C4-2B (cell line): ENCODE measurements around the gene KDM1A.

Source experiments
- H3K27ac ChIP-seq: fragments of 450-650 bp; 2 replicates; pipeline ENCODE4 v1.5.1; 2017
- CTCF ChIP-seq: fragments of 450-650 bp; conservative IDR thresholded peaks from 2 replicates; pipeline ENCODE4 v1.5.1; 2017; ENCODE audit warnings: mild to moderate bottlenecking
- ZFX ChIP-seq: fragments of 450-650 bp; IDR thresholded peaks from 2 replicates; pipeline ENCODE4 v1.6.1; 2017

The KDM1A gene

GRCh38 chr1:23023174-23023845 is 4.0 kb downstream of the KDM1A start:
- TF ChIP-seq CTCF (no peak), ZFX (no peak)
- H3K27ac ChIP-seq: no peak overlapping the region

GRCh38 chr1:23026568-23026967 is 7.3 kb downstream of the KDM1A start:
- H3K27ac ChIP-seq: no peak overlapping the region
- no peak for TF ChIP-seq CTCF
- TF ChIP-seq ZFX: no peak

- H3K27ac ChIP-seq: no peak overlapping the region
- TF ChIP-seq ZFX: no peak
- TF ChIP-seq CTCF: no peak
Measured at GRCh38 chr1:23027352-23027907, 8.2 kb downstream of the KDM1A start.

GRCh38 chr1:23029337-23029736 is 10.1 kb downstream of the KDM1A start:
- H3K27ac ChIP-seq: no peak overlapping the region
- TF ChIP-seq CTCF (no peak), ZFX (no peak)

GRCh38 chr1:23035823-23036452 is 16.7 kb downstream of the KDM1A start:
- H3K27ac ChIP-seq: no peak overlapping the region
- no peak for TF ChIP-seq ZFX
- no peak for TF ChIP-seq CTCF

- no peak overlapping the region for H3K27ac ChIP-seq
Measured at GRCh38 chr1:23037081-23037740, 17.9 kb downstream of the KDM1A start.

More at GRCh38 chr1:23037081-23037740, 17.9 kb downstream of the KDM1A start:
- no peak for TF ChIP-seq CTCF
- TF ChIP-seq ZFX: no peak
